RWPE1 (cell line): ENCODE results near the gene ATP2A3.

Source experiments
- CTCF ChIA-PET: fragments of 350-600 bp; sonication (Branson Sonifier 250); formaldehyde crosslinking; extraction: SDS; loops from one replicate; lab custom pipeline; 2021; lab: Yijun Ruan, JAX
- POLR2A ChIA-PET: fragments of 400-600 bp; formaldehyde crosslinking; extraction: SDS; loops from one replicate; lab custom pipeline; 2020; ENCODE audit warnings: antibody characterized with exemption; ENCODE audit not compliant: low non-redundant PET; lab: Yijun Ruan, JAX
- DNase-seq: peaks from one replicate; pipeline ENCODE4 v3.0.0; 2012; ENCODE audit warnings: low spot score
- H3K27ac ChIP-seq: fragments of 450-650 bp; 2 replicates; pipeline ENCODE4 v1.5.1; 2017
- TF ChIP-seq, protein P1 (sequence below): fragments of 450-650 bp; conservative IDR thresholded peaks from 2 replicates; pipeline ENCODE4 v1.5.1; 2017; ENCODE audit warnings: low read depth, mild to moderate bottlenecking

The ATP2A3 gene

GRCh38 chr17:3913531-3914311, 50.5 kb downstream of the ATP2A3 start:
- H3K27ac ChIP-seq = no peak overlapping the region
- POLR2A ChIA-PET = no interaction called here
- DNase-seq = peak; percentile 70

GRCh38 chr17:3912827-3913226, 51.4 kb downstream of the ATP2A3 start:
- DNase-seq = no peak
- POLR2A ChIA-PET = no interaction called here
- TF ChIP-seq, protein P1, sequence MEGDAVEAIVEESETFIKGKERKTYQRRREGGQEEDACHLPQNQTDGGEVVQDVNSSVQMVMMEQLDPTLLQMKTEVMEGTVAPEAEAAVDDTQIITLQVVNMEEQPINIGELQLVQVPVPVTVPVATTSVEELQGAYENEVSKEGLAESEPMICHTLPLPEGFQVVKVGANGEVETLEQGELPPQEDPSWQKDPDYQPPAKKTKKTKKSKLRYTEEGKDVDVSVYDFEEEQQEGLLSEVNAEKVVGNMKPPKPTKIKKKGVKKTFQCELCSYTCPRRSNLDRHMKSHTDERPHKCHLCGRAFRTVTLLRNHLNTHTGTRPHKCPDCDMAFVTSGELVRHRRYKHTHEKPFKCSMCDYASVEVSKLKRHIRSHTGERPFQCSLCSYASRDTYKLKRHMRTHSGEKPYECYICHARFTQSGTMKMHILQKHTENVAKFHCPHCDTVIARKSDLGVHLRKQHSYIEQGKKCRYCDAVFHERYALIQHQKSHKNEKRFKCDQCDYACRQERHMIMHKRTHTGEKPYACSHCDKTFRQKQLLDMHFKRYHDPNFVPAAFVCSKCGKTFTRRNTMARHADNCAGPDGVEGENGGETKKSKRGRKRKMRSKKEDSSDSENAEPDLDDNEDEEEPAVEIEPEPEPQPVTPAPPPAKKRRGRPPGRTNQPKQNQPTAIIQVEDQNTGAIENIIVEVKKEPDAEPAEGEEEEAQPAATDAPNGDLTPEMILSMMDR = no peak
- CTCF ChIA-PET = interaction anchor here (0.7 to 2.7 kb wide), 4 partner anchors 8 to 162 kb away, joined by 3 to 23 read pairs (median 14); no protein-coding TSS in a partner anchor
- H3K27ac ChIP-seq = no peak overlapping the region

More at GRCh38 chr17:3913531-3914311, 50.5 kb downstream of the ATP2A3 start:
- CTCF ChIA-PET = interaction anchor here (0.6 to 2.7 kb wide), 30 partner anchors 9 to 1059 kb away, joined by 3 to 23 read pairs (median 4); no protein-coding TSS in a partner anchor
- TF ChIP-seq, protein P1 = peak; percentile 97

- TF ChIP-seq, protein P1 = no peak
- DNase-seq = no peak
- ChIA-PET CTCF (no interaction called here), POLR2A (no interaction called here)
- no peak overlapping the region for H3K27ac ChIP-seq
Observed at GRCh38 chr17:3911271-3912053, 52.8 kb downstream of the ATP2A3 start.

DNA sequence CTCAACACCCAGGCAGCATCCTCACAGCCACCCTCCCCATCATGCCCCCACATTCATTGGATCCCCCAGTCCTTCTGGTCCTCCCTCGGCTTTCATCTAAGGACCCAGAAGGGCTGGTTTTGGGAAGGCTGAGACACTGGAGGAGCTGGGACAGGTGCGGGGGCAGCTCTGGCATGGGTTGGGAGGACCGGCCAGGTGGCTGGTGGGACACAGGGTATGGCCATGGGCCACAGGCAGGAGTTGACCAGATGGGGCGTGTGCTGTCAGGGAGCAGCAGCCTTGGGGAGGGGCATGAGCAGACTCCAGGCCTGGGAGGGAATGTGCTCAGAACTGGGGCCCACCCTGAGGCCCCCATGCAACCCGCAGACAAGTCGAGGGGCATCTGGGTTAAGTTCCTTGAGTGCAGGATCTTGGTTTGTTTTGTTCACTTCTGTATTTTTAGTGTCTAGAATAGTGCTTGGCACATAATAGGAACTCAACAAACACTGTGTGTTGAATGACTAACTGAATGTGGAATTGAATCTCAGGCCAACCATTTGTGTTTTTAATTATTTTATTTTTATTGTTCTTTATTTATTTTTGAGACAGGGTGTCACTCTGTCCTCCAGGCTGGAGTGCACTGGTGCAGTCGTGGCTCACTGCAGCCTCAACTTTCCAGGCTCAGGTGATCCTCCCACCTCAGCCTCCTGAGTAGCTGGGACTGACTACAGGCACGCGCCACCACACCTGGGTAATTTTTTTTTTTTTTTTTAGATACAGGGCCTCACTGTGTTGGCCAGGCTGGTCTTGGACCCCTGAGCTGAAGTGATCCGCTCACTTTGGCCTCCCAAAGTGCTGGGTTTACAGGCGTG, 53.6 kb downstream of the ATP2A3 start:
- TF ChIP-seq, protein P1 = no peak
- H3K27ac ChIP-seq = no peak overlapping the region
- POLR2A ChIA-PET = no interaction called here
- CTCF ChIA-PET = no interaction called here
- DNase-seq = no peak

DNA sequence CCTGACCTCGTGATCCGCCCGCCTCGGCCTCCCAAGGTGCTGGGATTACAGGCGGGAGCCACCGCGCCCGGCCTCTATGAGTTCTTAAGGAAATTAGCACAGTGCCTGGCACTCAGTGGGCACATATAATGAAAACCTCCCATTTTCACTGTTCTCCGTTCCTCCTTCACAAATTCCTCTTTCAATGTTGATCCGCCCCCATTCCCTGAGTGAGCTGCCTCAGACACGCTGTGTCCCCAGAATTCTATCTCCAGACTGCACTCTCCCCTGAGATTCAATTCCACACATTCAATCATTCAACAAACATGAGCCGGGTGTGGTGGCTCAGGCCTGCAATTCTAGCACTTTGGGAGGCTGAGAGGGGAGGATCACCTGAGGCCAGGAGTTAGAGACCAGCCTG, 55.0 kb downstream of the ATP2A3 start:
- no peak for DNase-seq
- CTCF ChIA-PET = interaction anchor here (0.7 kb wide), 1 partner anchor 82 kb away, joined by 3 read pairs; no protein-coding TSS in a partner anchor
- TF ChIP-seq, protein P1 = no peak
- POLR2A ChIA-PET = no interaction called here
- H3K27ac ChIP-seq = no peak overlapping the region
